GM19324 (cell line): ENCODE results near the gene MPRIP.

Source experiments
- ATAC-seq: cut with Tn5 transposase; IDR thresholded peaks from one replicate; pipeline ENCODE4 v1.9.1; 2021; ENCODE audit warnings: mild to moderate bottlenecking, moderate library complexity; ENCODE audit not compliant: unreplicated experiment, low FRiP score

Gene MPRIP

DNA sequence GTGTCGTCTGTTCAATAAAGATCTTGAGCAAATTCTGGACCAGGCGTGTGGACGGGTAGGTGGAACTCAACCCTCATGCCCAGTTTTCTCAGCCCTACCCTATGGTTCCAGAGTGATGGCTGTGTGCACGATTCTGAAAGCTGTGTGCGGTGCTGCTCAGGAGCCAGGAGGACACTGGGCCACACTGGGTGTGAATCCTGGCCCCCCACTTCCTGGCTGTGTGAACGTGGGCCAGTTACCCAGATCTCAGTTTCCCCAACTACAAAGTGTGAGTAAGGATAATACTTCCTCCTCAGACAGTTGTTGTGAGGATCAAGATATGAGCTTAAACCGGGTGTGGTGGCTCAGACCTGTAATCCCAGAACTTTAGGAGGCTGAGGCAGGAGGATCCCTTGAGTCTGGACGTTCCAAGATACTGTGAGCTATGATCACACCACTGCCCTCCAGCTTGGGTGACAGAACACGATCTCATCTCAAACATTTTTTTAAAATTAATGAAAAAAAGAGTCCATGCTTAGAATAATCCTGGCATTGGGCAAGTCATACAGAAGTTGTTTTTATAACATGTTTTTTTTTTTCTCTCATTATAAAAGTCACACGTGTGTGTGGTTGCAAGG lies 14.7 kb upstream of the MPRIP start:
- no peak for ATAC-seq

DNA sequence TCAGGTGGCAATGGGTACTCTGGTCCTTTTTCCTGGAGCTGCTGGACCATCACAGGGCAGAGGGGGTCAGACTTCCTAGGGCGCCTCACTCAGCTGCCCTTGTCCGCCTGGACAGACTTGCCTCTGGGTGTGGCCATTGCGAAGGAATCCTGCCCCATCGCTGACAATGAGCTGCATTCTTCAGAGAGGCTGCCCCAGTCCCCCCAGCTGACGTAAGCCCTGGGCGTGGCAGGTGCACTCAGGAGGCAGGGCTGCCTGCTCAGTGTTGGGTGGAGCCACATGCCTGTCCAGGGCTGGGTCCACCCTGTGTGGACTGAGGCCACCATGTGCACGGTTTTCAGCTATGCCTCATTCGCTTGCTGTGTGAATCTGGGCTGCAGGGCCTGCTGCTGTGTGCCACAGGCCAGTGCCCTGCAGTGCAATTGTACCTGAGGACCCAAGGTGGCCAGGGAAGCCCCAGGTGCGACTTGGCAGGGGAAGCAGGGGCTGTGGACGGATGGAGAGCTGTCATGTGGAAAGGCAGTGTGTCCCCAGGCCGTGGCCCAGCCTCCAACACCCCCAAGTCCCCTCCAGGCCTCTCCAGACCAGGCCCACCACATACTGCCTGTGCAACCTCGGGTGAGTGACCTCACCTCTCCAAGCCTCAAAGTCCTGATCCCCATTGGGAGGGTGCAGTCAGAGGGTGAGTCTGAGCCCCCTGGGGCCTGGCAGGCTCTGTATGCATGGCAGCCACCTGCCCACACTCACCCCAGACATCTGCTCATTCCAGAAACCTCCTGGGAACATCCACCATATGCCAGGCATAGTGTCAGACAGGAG lies 14.0 kb upstream of the MPRIP start:
- no peak for ATAC-seq

DNA sequence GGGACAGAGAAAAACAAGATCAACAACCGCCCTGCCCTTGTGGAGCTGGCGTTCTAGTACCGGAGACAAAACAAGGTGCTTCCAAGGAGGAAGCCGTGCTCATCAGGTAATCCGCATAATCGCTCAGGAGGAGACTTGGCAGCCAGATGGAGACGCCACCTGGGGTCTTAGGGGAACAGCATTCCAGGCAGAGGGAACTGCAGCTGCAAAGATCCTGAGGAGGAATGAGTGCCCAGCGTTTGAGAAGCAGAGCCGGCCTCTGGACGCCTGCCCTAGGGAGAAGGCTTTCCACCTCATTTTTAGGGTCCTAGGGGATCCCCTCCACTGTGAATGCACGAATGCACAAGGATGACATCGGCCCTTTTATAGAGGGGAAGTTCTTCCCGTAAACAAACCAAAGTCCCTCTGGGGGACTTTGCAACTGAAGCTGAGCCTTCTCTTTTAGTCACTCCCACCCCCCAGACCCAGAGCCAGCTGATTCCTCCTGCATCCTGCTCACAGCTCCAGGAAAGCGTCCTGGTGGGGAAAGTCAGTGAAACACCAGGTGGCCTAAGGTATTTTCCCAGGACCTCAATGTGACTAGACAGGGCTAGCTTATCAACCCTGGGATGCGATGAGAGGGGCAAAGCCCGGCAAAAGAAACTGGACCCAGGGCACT lies 13.2 kb upstream of the MPRIP start:
- ATAC-seq: no peak

DNA sequence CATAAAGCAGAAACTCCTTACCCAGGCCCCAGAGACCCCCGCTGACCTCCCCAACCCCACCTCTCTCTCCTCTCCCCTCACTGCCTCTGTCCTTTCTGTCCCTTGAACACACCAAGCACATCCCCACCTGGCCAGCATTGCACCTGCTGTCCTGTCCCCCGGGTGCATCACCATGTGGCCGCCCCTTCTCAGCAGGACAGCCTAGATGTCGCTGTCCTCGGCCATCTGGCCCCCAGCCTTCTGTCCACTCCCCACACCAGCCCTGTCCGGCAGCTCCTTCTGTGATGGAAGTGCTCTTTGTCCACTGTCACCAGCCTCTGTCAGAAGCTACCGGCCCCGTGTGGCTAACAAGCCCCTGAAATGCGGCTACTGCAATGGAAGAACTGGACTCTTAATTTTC lies 12.3 kb upstream of the MPRIP start:
- ATAC-seq: no peak

DNA sequence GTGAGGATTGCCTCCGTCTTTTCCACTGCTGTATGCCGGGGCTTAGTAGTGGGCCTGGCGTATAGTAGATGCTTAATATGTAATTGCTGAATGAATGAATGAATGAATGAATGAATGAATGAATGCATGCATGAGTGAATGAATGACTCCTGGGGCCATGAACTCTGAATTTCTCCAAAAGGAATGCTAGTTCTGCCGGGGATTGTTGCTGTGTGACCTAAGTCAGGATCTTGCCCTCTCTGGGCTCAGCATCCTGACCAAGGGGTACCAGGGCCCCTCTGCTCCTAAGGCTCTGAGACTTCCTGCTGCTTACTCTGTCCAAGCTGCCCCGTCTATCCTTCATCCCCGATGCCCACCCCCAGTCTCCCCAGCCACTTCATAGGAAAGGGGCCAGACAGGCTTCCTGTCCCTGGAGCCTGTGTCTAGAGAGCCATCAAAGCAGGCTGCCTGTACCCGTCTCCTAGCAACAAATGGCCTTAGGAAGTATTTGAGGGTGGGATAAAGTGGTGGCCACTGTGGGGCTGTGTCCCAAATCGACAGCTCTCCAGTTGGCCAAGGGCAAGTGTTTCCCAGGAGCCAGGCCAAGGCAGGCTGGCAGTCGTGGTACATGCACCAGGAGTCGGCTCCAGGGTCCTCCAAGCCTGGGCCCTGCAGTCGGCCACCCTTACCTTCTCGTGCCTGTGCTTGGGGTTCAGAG lies 11.6 kb upstream of the MPRIP start:
- no peak for ATAC-seq

DNA sequence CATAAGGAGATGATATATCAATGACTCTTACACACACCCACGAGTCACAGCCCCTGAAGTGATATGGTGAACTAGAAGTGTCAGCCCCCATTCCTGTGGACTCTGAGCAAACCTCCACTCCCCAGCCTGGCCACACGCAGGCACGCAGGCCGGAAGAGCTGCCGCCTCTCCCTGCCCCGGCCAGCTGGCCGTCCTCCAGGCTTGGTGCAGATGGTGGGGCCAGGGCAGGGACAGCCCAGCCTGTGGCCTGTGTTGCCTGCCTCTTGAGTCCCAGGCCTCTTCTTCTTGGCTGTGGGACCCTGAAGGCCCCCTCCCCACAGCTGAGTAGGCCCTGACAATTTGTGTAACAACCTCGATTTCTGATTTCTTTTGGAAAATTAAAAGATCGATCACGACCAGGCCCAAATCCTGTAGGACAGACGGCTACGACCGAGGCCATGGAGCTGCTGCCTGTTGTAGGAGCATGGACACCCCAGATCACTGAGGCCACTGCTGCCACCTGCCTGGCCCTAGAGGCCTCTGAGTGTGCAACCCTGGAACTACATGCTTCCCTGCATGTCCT lies 10.0 kb upstream of the MPRIP start:
- no peak for ATAC-seq

DNA sequence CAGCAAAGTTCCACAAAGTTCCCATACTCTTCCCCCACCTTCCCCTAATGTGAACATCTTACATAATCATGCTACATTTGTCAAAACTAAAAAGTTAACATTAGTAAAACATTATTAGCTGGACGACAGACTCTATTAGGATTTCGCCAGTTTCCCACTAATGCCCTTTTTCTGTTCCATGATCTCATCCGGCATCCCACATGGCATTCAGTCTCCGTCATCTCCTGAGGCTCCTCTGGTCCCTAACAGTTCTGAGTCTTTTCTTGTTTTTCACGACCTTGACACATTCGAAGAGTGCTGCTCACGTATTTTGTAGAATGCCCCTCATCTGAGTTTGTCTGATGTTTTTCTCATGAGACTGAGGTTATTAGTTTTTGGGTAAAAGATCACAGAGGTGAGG lies 8.8 kb upstream of the MPRIP start:
- ATAC-seq: no peak

DNA sequence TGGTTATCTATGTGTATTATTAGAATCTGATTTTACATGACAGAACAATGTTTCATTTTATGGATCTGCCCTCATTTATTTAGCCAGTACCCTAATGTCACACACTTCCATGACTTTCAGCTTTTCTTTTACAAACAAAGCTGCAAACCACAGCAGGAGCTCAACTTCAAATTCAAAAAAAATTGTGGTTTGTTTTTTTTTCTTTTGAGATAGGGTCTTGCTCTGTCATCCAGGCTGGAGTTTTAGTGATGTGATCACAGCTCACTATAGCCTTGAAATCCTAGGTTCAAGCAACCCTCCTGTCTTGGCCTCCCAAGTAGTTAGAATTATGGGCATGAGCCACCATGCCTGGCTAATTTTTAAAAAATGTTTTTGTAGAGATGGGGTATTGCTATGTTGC lies 8.2 kb upstream of the MPRIP start:
- no peak for ATAC-seq

DNA sequence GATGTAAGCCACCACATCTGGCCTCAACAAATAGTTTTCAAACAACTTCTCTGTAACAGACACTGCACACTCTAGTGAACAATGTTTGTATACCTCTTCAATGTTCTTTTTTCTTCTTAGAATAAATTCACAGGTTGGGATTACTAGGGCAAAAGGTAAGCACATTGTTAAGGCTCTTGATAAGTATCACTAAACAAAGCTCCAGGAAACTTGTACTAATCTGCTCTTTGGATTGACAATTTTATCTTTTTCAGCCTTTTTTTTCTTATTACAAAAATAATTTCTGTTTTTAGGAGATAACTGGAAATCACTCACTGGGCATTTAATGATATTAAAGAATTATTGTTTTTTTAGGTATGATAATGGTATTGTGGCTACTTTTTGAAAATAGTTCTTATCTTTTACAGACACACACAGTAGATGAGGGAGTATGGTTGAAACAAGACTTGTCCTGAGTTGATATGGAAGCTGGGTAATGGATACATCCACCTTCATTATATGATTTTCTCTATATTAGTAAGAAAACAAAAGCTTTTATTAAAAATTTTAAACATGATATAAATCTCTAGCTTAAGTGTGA lies 7.7 kb upstream of the MPRIP start:
- no peak for ATAC-seq

DNA sequence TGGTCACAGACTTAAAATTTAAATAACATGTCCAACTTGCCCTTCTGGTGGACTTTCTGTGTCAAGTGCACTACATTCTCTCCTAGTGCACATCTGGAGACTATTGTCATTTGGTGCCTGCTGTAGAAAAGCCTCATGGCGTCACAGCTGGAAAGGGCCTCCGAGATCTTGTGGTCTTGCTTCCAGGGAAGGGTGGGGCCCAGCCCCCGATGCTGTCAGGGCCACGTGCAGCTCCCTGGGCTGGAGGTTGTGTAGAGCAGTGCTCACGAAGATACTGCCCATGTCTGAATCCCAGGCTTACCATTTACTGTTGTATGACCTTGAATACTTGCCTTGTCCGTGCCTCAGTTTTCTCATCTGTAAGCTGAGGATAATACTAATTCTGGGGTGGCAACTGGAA lies 6.8 kb upstream of the MPRIP start:
- ATAC-seq: no peak

DNA sequence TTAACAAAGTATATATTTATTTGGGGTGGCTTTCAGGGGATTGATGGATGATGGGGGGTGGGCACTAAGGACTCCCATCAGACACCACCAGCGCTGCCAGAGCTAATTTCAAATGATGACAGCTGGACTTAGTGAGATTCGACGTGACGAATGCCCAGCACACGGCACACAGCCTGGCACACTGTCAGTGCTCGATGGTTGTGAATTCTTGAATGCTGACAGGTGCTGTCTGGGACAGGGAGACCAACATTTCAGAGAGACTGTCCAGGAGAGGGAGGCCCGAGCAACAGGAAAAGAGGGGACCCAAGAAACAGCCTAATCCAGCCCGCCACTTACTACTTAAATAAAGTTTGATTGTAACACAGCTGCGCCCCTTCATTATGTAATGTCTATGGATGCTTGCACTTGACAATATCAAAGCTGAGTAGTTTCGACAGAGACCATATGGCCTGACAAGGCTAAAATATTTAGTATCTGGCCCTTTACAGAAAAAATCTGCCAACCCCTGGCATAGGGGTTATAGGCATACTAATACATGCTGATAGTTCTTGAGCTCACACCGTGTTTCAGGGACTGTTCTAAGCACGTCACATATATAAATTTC lies 6.2 kb upstream of the MPRIP start:
- ATAC-seq: no peak

DNA sequence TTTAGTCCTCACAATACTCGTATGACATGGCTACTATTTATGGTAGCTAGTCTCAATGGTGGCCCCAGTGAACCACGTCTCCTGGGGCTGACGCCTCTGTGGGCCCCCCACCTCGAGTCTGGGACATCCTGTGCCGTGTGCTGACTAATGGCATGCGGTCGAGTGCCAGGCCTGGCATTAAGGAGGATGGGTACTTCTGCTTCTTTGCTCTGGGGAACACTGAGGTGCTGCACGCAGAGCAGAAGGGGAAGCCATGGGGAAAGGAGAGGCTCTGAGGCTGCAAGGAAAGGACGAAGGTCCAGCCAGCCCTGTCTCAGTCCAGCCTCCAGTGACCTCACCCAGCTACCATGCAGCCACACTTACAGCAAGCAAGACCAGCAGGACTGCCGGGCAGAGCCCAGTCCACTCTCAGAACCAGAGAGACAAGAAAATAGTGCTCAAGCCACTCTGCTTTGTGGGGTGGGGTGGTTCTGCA lies 5.7 kb upstream of the MPRIP start:
- ATAC-seq: no peak

DNA sequence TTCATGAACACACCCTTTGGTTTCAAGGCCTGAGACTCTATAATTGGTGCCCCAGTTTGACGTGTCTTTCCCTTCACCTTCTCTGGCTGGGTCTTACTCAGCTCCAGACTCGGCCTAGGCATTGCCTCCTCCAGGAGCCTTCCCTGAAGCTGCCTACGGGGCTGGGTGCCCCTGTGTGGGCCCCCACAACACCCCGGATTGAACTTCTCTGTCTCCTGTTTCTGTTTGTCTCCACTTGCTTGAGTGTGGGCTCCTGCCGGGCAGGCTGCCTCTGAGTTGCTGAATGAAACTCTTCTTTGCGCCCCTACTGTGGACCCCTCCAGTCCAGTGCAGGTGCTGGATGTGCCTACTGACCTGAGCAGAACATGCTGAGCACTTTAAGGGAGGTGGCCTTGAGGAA lies 2.3 kb upstream of the MPRIP start:
- no peak for ATAC-seq

DNA sequence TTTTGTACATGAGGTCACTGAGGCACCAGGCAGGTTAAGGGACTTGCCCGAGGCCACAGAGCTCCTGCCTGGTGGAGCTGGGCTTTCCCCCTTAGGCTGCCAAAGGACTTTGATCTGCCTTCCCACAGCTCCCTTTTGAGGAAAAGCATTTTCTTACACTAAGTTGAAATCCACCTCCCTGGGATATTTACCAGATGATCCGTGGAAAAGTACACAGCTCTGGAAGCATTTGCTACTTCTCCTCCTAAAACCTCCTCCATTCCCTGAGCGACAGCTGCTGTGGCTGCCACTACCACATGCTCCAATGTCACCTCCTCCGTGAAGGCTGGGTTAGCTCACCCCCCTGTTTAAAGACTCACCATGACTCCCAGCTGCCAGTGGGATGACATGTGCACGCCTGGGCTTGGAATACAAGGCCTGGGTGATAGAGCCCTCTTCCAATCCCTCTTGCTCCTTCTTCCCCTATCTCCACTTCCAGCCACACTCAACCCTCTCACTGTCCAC lies 1.2 kb upstream of the MPRIP start:
- ATAC-seq: no peak

DNA sequence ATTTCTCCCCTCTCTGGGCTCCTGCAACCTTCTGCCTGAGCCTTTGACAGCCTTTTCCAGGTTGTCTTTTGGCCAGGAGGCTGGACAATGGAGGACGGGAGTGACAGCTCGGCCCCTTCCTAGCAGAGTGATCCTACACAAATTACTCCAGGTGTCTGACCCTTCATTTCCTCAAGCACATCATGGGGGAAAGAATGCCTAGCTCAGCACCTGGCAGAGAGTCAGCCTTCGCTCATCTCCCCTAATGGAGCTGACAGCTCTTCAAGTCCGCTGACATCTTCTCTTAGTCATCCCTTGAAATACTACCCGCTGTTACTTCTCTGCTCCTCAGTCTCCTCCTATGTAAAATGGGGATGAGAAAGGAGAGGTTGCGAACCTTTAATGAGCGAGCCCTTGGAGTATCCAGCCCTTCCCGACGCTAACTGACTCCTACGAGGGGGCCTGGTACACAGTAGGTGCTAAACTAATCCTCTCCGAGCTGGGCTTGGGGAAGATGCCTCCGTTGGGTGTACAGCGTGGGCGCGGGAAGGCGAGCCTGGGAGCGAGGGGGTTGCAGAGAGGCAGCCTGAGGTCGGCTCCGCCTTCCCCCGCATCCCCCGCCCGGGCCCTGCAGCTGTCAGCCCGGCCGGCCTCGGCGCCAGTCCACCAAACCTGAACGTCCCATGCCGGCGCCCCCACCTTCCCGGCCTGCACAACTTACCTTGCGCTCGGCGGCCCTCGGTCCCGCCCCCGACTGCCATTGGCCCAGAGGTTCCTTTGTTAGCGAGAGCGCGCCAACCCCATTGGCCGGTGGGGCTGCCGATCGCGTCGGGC lies 480 bp upstream of the MPRIP start:
- peak; percentile 96 for ATAC-seq

DNA sequence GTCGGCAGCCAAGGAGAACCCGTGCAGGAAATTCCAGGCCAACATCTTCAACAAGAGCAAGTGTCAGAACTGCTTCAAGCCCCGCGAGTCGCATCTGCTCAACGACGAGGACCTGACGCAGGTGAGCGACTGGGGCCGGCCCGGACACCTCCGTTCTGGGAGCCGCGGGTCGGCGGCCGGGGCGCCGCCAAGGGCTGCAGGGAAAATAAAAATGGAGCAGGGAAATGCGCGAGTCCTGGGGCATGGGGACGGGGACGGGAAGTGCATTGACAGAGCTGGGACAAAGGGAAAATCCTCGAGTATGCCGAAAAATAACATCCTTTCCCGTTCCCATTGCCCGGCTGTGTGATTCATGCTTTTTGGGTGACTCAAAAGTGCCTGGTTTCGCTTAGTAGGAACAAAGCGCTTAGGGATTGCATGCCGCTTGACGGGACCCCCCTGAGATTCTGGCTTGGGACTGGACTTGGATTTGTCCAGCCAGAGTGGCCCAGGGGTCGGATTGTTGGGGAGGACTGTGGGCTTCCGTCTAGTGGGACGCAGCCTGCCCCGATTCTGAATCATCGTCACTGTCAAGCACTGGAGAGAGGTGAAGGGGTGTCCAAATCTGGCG lies 699 bp downstream of the MPRIP start:
- ATAC-seq: no peak

DNA sequence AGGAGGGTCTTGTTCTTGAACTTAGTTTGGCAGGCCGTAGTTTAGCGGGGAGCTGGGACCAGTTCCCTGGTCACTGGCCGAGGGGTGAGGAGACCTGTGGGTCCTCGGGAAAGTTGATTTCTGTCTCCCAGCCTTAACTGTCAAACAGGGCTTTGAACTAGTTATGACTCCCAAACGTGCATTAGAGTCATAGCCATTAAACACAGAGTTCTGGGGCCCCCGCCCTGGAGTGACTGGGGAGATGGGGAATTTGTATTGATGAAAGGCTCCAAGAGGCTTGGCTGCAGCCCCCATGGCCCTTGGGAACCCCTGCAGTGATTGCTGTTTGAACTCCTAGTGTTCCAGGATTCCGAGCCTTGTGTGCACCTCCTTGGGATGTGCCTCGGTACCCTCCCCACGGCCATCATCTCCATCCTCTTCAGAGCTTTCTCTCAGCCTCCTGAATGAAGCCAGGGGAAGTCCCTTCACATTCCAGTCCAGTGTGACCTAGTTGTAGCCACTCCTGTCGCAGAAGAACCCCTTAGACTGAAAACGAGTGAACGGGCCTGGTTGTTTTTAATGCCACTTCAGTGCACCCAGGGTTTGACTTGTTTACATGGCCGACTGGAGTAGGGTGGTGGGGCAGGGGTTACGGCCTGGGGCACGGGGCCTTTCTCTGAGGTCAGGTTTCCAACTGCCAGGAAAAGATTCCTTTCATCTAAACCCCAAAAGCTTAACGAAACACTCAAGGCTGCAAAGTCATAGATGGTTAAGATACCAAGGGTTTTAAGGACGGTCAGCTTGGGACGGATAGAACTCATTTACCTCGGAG lies 1.4 kb downstream of the MPRIP start:
- no peak for ATAC-seq
